Activated T-helper 1 cell treated with anti-CD3 and anti-CD28 coated beads, Interleukin-2, amount 50 U/mL, for 16 hours (primary cell): ENCODE results near the gene ABHD2.

Source experiments
- DNase-seq, 2 donors: peaks; one replicate each; pipeline ENCODE4 v3.0.0-alpha.2; 2020; ENCODE audit warnings: low read depth in 1 of 2, low spot score in 1 of 2

ABHD2 gene

DNA sequence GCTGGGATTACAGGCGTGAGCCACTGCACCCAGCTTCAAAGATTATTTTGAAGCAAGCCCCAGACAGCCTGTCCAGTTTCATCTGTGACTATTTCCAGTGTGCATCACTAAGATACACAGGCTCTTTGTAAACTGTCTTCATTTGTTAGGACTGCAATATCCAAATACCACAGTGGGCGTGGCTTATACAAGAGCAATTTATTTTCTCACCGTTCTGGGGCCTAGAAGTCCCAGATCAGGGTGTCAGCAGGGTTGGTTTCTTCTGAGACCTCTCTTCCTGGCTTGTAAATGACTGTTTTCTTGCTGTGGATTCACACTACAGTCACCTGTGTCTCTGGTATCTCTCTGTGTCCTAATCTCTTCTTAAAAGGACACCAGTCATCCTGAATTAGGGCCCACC, 73.4 kb downstream of the ABHD2 start:
- no peak for DNase-seq

DNA sequence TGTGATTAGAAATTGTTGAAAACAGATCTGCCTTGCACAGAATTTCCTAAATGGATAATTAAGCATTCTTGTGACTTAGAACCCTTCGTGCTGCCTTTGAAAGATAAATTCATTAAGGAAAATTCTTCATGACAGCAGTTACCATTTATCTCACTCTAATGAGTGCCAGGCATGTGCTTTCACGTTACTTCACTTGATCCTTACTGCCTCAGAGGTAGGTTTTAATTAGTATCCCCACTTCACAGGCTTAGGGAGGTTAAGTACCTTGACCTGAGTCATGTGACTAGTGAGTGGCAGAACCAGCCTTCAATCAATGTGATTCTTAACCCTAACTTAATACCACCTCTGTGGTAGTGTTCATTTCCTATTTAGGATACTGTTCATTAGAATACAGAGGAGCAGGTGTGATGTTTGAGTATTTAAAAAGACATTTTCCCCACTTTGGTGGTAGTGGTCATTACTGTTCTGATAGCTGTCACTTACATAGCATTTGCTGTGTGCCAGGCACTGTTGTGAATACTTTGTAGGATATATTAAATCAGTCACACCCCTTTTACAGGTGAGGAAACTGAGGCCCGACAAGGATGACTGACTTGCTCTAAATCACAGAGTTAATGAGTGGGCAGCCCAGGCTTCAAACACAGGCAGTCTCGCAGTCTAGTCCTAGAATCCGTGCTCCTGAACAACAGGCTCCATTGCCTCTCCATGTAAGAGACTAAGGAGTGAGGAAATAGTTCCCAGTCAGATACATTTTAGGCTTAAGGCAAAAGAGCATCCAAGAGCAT, 75.2 kb downstream of the ABHD2 start:
- no peak for DNase-seq

DNA sequence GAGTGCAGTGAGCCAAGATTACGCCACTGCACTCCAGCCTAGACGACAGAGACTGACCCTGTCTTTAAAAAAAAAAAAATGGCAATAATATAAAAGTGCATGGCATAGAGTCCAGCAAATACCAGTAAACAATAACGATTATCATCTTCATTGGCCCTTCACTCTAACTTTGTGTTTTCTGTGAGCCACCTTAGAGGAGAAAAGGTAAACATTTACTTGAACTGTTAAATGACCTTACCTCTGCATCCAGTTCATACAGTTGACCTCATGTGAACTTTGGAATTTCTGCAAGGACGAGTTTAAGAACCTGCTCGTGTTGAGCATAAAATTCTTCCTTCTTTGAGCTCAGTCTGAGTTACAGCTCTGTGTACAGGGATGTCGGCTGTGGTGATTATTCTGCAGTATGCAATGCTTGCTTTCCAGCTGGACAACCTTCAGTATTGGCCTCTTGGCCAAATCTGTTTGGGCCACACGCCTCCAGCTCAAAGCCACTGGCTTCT, 76.5 kb downstream of the ABHD2 start:
- DNase-seq: no peak

DNA sequence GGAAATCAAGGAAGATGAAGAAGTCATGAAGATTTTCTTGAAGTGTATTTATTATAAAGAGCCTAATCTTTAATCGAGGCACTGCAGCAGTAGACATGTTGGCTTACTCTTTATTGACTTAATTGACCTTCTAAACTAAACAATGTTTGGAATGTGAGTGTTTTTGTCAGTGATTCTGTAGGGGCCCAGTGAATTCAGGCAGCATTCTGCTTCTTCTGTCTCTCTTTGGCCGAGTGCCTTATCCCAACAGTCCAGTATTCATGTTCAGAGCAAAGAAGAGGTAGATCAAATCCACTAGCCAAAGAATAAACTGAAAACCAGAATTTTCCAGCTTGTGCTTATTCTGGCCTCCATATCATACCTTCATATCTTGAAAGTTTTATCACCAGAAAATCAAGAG, 77.4 kb downstream of the ABHD2 start:
- no peak for DNase-seq

DNA sequence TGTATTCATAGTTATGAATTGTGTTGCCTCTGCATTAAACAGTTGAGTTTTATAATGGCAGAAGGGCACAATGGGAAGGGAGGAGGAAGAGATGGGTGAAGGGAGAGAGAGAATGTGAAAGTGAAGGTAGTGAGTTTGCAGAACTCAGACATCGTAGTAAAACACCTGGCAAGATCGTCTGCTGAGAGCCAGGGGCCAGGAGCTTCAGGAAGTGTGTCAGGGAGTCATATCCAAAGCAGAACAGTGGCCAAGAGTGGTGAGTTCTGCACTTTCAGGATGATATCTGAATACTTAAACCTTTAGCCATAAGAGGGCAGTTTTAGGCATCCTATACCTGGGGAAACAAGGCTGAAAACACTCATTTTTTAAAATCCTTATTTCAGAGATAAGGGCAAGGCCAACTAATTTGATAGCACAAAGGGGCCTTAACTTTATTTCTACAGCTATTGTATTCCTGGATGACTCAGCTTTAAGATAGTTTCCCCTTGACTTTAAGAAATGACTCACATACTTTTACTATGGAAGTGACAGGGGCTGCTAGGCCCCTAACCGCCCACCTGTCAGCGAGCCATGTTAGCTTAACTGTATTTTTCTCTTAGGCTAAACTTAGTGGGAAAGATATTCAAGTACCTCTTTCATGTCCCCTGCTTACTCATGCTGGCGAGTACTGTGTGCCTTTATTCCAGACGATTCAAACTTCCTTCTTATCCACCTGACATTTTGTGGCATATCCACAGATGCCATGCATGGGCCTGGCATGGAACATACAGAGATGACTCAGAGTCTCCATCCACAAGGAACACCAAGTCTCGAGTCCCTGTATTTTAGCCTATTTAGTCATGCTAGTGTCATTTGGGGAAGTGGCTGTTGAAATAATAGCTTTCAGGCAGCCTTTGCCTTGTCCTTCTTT, 79.3 kb downstream of the ABHD2 start:
- peak in 1 of 2 donors; percentile 24 for DNase-seq

DNA sequence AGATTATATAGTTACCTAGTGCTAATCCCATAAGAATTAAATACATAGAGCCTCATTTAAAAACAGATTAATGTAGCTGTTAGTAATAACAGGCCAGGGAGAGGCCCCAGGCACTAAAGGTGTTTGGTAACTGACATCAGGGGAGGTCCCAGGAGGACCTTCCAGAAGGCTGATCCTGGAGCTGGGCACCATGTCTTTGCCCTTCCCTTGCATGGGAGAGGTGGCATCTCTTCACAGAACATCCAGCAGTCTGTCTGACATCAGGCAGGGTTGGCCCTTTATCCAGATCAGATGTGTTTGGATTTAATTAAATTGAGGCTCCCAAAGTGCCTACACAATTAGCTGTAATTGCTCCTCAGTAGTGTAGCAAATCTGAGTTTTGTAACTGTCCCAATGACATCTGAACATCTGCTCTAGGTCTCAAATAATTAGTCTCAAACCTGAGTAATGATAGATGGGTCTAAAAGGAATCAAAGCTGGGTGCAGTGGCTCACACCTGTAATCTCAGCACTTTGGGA, 80.1 kb downstream of the ABHD2 start:
- DNase-seq: no peak

DNA sequence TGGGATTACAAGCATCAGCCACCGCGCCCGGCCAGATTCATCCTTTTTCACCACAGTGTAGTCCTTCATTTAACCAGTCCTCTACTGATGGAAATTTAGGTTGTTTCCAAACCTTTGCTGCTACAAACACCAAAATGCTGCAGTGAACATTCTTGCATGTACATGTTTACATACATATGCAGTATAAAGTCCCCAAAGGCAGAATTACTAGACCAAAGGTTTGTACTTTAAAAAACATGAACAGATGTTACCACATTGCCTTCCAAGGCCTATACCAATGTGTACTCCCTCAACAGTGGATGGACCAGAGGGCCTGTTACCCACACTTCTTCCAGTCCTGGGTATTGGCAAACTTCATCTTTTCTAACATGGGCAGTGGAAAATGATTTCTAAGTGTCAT, 82.1 kb downstream of the ABHD2 start:
- DNase-seq: no peak

DNA sequence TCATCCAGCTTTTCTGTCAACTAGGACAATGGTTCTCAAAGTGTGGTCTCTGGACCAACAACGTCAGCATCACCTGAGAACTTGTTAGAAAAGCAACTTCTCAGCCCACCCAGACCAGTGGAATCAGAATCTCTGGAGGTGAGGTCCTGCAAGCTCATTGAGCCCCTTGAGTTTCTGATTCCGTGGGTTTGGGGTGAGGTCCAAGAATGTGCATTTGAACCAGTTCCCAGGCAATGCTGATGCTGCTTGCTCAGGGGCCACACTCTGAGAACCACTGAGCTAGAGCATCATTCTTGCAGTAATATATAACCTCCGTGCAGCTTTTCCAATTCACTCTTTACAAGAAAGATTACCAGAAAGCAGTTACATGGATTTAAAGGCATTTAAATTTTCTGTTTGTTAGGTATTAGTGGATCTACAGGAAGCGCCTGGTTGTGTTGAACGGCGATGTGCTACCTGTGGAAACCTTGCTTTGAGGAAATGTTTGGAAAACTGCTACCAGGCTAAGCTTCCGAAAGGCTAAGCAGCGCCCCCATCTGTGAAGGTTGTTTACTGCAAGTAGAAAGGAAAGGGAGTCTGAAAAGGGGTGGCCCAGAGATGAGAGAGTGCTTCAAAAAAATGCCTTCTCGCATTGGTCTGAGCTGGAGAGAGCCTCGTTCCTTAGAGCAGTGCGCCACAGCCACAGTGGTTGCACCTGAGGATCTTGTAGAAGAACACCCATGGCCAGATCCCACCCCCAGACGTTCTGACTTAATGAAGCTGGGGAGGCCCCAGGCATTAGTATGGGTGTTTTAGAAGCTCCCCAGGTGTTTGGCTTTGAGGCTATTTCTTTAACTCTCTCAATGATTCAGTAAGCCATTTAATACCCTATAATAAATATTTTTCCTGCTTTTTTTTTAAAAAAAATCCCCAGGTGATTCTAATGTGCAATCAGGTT, 83.1 kb downstream of the ABHD2 start:
- no peak for DNase-seq

DNA sequence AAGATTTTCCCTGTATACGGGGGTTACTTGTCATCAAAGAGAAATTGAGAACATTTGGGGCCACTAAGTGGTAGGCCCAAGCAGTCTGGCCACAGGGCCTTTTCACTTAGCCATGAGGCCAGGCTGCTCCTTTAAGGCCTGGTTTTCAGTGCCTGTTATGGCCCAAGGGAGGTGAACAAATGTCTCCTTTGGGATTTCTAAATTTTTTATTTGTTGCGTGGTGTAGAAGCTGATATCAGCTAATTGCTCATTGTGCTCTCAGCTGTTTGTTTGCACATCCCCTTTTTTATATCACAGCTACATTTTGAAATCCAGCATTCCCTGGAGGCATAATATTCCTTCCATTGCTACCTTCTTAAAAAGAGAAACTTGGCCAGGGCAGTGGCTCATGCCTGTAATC, 84.7 kb downstream of the ABHD2 start:
- DNase-seq: no peak

DNA sequence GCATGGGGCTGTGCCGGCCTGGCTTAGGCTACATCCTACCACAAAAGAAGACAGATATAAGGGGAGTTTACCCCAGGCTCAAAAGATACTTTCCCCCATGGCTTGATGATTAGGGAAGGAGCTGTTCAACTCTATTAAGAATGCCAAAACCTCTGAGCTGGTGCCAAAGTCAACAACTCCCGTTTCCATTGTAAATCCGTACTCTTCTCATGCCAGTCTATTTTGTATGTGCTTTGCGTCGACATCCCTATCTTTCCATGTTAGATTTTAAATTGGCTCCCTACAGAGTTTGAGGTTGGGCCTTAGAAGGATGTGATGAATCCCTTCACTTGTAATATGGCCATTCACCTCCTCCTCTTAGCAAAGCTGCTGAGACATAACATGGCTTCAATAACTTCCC, 86.2 kb downstream of the ABHD2 start:
- no peak for DNase-seq

DNA sequence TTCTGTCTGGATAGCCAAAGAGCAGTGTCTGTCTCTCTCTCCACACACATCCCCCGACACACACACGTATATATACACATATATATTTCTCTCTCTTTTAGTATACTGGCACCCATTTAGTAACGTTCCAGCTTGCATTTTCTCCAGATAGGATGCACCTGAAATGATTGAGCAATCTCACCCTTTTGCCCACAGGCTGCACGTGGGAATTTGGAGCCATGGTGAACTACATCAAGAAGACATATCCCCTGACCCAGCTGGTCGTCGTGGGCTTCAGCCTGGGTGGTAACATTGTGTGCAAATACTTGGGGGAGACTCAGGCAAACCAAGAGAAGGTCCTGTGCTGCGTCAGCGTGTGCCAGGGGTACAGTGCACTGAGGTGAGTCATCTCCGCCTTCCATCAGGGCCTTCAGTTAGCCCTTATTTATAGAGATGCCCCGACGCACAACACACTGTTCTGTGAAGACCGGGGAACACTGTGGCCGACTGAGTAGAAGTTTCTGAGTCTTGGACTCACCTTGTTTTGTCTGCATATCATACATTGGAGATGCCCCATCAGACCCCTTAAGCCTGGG, 87.4 kb downstream of the ABHD2 start:
- DNase-seq: no peak

DNA sequence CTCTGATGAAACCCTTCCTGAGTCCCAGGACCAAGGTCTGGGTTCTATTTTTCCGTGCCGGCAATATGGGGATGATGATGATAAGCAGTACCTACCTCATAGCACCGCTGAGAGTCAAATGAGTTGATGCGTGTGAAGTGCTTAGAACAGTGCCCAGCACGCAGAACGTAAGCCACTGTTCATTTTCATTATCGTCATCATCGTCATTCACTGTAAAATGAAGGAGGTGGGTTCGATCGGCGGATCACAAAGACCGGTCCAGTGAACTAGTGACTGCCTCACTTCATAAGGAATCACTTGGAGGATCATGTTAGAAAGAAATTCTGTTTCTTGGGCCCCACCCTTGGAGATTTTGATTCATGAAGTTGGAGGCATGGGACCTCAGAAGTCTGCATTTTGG, 88.9 kb downstream of the ABHD2 start:
- DNase-seq: no peak

DNA sequence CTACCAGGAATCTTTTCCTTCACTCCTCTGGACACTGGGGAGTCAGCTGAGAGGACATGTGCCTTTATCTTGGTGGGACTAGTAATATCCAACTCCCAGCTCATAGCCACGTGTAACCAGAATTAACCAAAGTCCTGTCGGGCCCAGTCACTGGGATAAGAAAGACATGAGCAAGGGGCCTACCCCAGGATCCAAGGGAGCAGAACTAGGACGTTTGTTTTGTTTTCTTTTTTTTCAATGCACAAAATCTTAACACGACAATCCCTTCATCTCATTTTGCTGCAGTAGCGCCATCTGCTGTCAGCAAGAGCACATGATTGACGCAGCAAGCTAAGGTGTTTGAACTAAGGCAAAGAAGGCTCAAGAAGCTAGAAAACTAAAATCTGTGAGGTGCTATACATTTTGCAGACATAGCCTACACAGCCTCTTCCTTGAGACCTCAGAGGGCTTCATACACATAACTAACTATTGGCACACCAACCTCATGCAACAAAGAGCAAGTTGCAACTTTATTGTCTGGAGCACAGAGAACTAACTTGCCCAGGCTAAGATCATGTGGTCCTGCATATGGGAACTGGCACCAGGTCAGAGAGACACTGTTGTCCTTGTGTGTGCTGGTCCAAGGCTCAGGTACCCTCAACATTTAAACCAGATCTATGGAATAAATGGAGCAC, 89.5 kb downstream of the ABHD2 start:
- peak in 1 of 2 donors; percentile 43 for DNase-seq

DNA sequence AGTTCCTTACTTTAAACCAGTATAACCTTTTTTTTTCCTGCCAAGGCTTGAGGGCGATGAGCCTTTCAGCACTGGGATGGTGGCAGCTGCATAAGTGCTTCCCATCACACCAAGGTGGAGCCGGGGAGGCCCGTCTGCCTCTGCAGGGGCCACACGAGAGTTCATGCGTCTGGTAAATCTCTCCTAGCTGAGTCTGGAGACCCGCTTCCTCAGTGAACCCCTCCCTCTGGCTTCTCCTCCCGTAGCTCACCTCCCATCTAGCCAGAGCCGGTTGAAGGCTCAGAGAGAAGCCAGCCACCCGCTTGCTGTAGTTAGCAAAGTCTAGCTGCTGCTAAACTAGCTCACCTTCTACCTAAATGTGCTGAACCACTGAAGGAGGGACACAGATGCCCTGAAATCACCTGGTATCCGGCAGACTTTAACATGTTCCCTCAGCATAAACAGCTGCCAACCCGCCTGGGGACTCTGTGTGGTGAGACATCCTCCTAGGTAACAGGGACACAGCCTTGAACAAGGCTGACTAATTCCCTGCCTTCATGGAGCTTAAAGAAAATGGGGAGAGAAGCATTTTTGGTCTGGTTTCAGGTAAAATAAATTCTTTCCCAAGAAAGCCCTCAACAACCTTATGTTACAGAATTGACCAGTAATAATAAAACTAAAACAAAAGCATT, 90.2 kb downstream of the ABHD2 start:
- DNase-seq: no peak

DNA sequence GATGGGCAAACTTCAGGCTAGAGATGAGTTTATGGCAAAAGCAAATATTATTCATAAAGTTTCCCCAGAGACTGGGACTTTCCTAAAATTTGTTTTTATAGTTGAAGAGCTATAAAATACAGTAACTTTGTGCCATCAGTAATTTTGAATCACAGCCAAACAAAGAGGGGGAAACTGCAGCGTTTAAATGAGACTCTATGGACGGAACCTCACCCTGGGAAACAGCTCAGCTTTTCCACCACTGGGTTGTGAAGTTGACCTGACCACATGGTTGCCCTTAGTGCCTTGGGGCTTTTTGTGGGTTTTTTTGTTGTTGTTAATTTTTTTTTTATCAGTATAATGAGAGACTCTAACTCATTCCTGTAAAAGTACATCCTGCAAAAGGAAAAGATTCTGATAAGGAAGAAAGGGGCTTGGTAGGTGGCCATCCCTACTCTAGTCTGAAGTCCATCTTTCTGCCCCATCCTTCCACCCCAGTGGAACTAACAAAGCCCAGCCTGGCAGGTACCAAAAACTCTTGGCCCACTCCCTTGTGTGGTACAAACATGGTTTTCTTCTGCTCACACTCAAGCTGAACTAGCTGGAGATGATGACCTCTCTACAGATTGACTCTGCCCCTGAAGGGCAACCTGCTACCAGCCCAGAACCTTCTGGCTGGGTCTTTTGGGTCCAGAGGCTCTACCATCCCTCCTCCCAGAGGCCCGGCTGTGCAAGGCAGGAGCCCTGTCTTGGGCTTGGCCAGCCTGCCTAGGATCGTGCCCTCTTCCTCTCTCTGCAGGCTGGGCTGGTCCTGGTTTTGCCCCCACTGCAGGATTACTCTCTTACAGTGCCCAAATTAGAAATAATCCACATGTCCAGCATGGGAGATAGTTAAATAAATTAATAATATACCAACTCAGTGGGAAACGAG, 92.0 kb downstream of the ABHD2 start:
- no peak for DNase-seq

DNA sequence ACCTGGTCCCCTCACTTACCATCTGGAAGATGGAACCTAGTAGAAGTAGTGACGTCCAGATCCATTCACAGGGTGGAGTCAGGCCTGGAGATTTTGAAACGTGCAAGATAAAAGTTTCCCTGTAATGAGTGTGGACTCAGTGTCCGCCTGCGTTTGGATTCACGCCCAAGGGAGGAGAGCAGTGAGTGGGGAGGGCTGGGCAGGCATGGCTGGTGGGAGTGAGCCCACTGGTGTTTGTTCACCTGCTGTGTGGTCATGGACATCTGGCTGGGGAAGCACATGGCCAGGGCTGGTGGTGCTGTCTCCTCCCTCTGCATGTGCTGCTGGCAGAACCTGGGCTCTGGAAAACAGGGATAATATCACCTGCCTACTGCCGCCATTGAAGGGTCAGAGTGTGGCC, 96.1 kb downstream of the ABHD2 start:
- no peak for DNase-seq

DNA sequence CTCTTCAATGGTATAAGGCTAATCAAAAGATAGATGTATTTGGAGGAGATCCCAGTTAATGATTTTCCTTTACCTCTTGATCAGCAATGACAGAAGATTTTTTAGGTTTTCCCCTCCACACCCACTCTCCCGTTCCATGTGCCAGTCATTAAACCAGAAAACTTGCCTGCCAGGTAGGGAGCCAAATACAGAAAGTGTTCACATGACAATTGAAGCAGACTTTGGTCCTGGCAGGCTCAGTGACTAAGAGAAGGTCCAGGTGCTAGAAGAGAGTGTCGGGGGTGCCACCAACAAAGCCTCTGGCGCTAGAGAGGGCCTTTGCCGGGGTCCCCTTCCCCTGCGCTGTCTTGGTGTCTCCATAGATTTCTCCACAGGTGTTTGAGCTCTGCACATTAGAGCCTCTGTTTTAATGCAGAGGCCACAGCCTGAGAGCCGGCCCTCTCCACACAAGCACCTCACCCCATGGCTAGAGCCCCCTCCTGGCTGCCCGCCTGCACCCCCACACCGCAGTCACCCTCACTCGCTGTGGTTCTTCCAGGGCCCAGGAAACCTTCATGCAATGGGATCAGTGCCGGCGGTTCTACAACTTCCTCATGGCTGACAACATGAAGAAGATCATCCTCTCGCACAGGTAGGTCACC, 96.8 kb downstream of the ABHD2 start:
- no peak for DNase-seq

DNA sequence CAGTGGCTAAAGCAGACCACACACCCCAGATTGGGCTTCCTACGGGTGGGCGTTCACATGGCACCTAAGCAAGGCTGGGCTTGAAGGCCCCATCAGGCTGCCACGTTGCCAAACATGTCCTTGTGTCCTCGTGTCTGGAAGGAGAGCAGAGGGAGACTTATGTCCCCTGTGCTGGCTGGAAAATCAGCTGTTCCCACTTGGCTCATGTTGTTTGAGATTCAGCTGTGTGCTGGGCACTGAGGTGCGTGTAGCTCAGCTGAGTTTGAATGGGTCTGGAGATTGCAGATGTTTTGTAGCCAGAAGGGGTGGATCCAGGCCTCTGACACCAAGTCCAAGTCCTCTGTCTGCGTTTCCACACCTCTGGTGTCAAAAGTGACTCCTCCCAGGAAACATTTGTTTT, 98.5 kb downstream of the ABHD2 start:
- DNase-seq: no peak
